ENCODE results near the gene KIAA1755. TPM values are rescaled to one million over a fixed set of nuclear protein-coding genes. Genes with fewer than 3 reads are reported as not detected.

KIAA1755 gene
- total RNA-seq, 1 experiment from 2014 or later: 0.17 TPM

DNA sequence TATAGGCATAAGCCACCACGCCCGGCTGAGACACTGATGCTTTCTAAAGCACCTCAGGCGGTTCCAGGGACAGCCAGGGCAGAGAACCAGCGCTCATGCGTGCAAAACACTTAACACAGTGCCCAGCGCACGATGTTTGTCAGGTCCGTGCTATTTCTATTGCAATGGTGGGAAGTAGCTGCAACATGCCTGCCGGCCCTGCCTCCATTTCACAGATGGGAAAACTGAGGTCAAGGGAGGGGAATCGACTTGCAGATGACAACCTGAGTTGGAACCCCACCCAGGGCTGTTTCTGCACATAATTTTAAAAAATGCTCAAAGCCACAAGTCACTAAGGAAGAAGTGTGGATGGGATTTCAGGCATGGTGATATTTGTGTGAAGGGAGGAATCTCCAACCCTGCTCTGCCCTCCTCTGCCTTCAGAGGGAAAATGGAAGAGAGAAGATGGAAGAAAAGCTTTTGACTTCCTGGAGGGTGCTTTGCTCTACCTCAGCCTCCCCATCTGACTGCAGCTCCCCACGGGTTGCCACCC lies 39.9 kb downstream of the KIAA1755 start:
- no peaks in the 10 kb centered on the region for H3K27me3 ChIP-seq (ENCODE audit: insufficient read depth, low read length)
- no peak overlapping the region for H2AK5ac ChIP-seq (ENCODE audit: insufficient read length, low read length)
- no peak overlapping the region for H2AFZ ChIP-seq (ENCODE audit: low read length)
- H2BK12ac ChIP-seq (ENCODE audit: insufficient read length, low read depth, low read length): no peak overlapping the region
- no peak overlapping the region for H2BK5ac ChIP-seq (ENCODE audit: insufficient read length, low read length)
- TF ChIP-seq, protein P1, sequence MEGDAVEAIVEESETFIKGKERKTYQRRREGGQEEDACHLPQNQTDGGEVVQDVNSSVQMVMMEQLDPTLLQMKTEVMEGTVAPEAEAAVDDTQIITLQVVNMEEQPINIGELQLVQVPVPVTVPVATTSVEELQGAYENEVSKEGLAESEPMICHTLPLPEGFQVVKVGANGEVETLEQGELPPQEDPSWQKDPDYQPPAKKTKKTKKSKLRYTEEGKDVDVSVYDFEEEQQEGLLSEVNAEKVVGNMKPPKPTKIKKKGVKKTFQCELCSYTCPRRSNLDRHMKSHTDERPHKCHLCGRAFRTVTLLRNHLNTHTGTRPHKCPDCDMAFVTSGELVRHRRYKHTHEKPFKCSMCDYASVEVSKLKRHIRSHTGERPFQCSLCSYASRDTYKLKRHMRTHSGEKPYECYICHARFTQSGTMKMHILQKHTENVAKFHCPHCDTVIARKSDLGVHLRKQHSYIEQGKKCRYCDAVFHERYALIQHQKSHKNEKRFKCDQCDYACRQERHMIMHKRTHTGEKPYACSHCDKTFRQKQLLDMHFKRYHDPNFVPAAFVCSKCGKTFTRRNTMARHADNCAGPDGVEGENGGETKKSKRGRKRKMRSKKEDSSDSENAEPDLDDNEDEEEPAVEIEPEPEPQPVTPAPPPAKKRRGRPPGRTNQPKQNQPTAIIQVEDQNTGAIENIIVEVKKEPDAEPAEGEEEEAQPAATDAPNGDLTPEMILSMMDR (conservative IDR thresholded peaks at IDR 0.05): no peak
- H3K4me1 ChIP-seq (ENCODE audit: insufficient read depth, low read length): no peaks in the 10 kb centered on the region
- H4K8ac ChIP-seq (replicated peaks; ENCODE audit: insufficient read length, low read depth, low read length): no peak overlapping the region
- no peaks in the 10 kb centered on the region; a peak in 1 of 5 replicates for H3K9me3 Mint-ChIP-seq
- H3K79me1 ChIP-seq (ENCODE audit: insufficient read depth, low read depth, low read length, poor library complexity, severe bottlenecking): no peaks in the 10 kb centered on the region
- H3K23me2 ChIP-seq (ENCODE audit: insufficient read length, low read depth, low read length, poor library complexity, severe bottlenecking): no peaks in the 10 kb centered on the region
- no peak for DNase-seq
- no peaks in the 10 kb centered on the region for H3K79me2 ChIP-seq (ENCODE audit: insufficient read depth, low read length)
- no peak overlapping the region for H3K4me2 ChIP-seq (ENCODE audit: insufficient read depth, insufficient read length, low read length)
- no peak overlapping the region for H3K56ac ChIP-seq (ENCODE audit: insufficient read length, low read depth, low read length)
- peaks cover 8 to 17% of the 10 kb centered on the region in 2 experiments for H3K4me1 Mint-ChIP-seq
- no peak overlapping the region for H4K5ac ChIP-seq (ENCODE audit: insufficient read length, low read depth, low read length)
- H2BK15ac ChIP-seq (ENCODE audit: low read depth, low read length): no peak overlapping the region
- H3K9ac ChIP-seq (ENCODE audit: extremely low read depth, insufficient read length, low read length): no peak overlapping the region
- no peaks in the 10 kb centered on the region for H3K36me3 Mint-ChIP-seq (ENCODE audit: insufficient read depth in 1 of 3, low read depth in 3 of 3)
- no peak overlapping the region for H3K4ac ChIP-seq (ENCODE audit: low read depth, low read length)
- WGBS (ENCODE audit: extremely low coverage, insufficient read length, low lambda C conversion rate): no CpG with 5 or more reads among the region's 11 CpGs
- H3K23ac ChIP-seq (ENCODE audit: insufficient read length, low read depth, low read length): no peak overlapping the region
- H2BK120ac ChIP-seq (ENCODE audit: low read depth, low read length, poor library complexity, severe bottlenecking): no peak overlapping the region
- no peak overlapping the region for H3K14ac ChIP-seq (ENCODE audit: insufficient read depth, low read length)
- H3K27me3 Mint-ChIP-seq (ENCODE audit: low read depth): peaks cover 11% of the 10 kb centered on the region
- no peaks in the 10 kb centered on the region for H3K9me3 ChIP-seq (ENCODE audit: control insufficient read depth, low read depth, low read length)
- no peaks in the 10 kb centered on the region for H4K20me1 ChIP-seq (ENCODE audit: control insufficient read depth, insufficient read depth, insufficient read length)
- H3K27ac Mint-ChIP-seq: no peak overlapping the region
- no peak overlapping the region for H3K27ac ChIP-seq (ENCODE audit: insufficient read length, low read depth, low read length)
- no peak overlapping the region for H3K18ac ChIP-seq (ENCODE audit: insufficient read length, low read depth, low read length)
- H3T11ph ChIP-seq (ENCODE audit: low read length): no peak overlapping the region
- H3K4me3 Mint-ChIP-seq: peak overlapping the region in 1 of 2 experiments; percentile 60; a peak in 2 of 5 replicates
- no peak overlapping the region for H2BK20ac ChIP-seq (ENCODE audit: low read depth, low read length, poor library complexity, severe bottlenecking)
- H4K91ac ChIP-seq (ENCODE audit: insufficient read length, low read depth, low read length): no peak overlapping the region

Data from H9 (cell line).